DOHH2 (cell line): ENCODE data around the gene SLC26A2.

Source experiments
- CTCF ChIP-seq: fragments of 200-600 bp; sonication (generic); IDR thresholded peaks from one replicate; pipeline ENCODE4 v1.5.1; 2014; ENCODE audit warnings: antibody characterized with exemption, mild to moderate bottlenecking, low read depth, low read length; ENCODE audit not compliant: poor library complexity, severe bottlenecking
- EZH2phosphoT487 ChIP-seq: fragments of 200-600 bp; sonication (generic); IDR thresholded peaks from 2 replicates; pipeline ENCODE4 v1.6.1; 2017; ENCODE audit warnings: borderline replicate concordance, mild to moderate bottlenecking, antibody characterized with exemption, low read length, moderate library complexity, mixed read lengths

- TF ChIP-seq CTCF (no peak), EZH2phosphoT487 (no peak)
These were observed 678 bp downstream of the SLC26A2 start for GRCh38 chr5:149961186-149961685.
